D721Med (cell line): ENCODE results near the gene PIK3C2B.
A peak's percentile ranks its signal among the peaks of the same experiment; 100 is the strongest.

Experiments used
- DNase-seq: peaks from one replicate; pipeline ENCODE4 v3.0.0; 2011; ENCODE audit warnings: low spot score; ENCODE audit not compliant: insufficient read length
- FAIRE-seq: peaks from 2 replicates; lab custom pipeline; 2011; peaks lifted over from hg19 to GRCh38; lab: Jason Lieb, UNC
- TF ChIP-seq, protein P1 (sequence below): IDR thresholded peaks from 2 replicates; pipeline ENCODE4 v1.5.1; 2012; ENCODE audit warnings: mild to moderate bottlenecking, control low read depth; ENCODE audit not compliant: insufficient read depth; ENCODE audit errors: missing control alignments

PIK3C2B gene

DNA sequence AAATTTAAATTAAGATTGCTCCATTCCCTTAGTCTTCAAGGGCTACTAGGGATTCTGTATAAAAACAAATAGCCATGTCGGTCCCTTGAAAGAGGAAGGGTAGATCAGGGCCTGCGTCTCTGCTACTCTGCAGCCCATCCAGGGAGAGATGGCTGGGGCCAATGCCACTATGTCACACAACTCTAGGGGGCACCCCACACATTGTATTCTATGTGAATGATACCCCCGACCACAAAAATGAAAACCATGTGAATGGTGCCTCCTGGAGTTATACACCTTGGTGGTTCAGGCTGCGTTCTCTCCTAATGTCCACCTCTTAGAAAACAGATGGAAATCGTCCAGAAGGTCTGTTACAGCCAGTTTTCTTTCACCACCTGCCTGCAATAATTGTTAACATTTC, 18.0 kb downstream of the PIK3C2B start:
- FAIRE-seq: no peak
- TF ChIP-seq, protein P1, sequence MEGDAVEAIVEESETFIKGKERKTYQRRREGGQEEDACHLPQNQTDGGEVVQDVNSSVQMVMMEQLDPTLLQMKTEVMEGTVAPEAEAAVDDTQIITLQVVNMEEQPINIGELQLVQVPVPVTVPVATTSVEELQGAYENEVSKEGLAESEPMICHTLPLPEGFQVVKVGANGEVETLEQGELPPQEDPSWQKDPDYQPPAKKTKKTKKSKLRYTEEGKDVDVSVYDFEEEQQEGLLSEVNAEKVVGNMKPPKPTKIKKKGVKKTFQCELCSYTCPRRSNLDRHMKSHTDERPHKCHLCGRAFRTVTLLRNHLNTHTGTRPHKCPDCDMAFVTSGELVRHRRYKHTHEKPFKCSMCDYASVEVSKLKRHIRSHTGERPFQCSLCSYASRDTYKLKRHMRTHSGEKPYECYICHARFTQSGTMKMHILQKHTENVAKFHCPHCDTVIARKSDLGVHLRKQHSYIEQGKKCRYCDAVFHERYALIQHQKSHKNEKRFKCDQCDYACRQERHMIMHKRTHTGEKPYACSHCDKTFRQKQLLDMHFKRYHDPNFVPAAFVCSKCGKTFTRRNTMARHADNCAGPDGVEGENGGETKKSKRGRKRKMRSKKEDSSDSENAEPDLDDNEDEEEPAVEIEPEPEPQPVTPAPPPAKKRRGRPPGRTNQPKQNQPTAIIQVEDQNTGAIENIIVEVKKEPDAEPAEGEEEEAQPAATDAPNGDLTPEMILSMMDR: peak; percentile 26
- DNase-seq: no peak

DNA sequence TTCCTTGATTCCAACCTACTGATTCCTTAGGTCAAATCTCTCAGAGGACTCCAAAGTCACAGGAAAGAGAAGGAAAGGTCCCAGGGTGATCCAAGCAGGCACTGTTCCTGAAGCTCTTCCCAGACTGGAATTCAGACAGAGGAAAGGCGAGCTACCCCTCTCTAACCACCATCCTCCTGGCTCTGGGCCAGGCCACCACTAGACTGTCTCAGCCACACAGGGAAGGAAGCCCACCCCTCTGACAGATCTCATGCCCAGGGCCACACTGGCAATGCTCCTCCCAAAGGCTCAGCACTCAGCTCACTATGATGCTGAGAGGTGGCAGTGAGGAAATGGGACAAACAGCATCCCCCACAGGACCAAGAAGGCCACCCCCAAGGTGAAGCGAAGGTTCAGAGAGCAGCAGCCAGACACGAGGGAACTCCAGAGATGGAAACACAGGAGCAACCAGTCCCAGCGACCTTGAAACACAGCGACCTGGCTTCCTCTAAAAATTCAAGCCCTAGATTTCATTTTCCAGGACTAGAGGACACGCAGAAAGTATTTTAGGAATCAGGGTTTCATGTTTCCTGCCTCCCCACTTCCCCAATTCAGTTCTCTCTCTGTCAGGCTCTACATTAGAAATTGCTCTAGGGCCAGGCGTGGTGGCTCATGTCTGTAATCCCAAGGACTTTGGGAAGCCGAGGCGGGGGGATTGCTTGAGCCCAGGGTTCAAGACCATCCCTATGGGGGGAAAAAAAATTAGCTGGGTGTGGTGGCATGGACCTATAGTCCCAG, 18.8 kb downstream of the PIK3C2B start:
- FAIRE-seq (no peak), DNase-seq (no peak)
- TF ChIP-seq, protein P1: no peak

DNA sequence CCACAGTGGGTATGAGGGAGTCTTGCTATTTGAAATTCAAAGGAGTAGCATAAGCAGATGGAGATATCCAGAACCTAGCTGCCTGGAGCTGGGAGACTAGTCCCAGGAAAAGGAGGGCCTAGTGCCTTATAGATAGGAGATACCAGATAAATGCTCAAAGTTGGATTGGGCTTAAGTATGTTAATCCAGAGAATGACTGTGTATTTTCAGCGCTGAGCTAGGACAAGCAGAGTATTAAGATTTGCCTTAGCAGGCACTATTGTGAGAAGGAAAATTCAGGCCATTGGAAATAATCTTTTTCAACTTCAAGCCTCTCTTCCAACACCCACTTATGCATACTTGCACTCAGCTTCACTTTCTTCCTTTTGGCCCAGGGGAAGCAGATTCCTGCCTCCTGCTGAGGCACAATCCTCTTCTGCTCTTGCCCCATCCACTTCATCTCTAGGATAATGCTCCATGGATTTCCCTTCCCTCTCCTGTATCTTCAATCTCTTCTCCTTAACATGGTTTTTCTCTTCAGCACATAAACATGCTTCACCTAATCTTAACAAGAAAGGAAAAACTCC, 21.1 kb downstream of the PIK3C2B start:
- FAIRE-seq: no peak
- DNase-seq: no peak
- TF ChIP-seq, protein P1: no peak

DNA sequence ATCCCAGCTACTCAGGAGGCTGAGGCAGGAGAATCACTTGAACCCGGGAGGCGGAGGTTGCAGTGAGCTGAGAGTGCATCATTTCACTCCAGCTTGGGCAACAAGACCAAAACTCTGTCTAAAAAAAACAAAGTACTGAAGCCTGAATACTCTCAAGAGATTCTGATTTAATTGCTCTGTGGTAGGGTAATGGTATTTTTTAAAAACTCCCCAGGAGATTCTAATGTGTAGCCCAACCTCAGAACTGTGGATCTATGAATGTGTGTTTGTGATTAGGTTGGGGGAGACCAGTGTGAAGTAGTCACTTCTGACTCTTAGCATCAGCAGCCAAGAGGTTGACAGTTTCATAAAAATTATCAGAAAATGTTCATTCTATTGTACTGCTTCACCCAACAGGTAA, 21.9 kb downstream of the PIK3C2B start:
- no peak for FAIRE-seq
- TF ChIP-seq, protein P1: no peak

DNA sequence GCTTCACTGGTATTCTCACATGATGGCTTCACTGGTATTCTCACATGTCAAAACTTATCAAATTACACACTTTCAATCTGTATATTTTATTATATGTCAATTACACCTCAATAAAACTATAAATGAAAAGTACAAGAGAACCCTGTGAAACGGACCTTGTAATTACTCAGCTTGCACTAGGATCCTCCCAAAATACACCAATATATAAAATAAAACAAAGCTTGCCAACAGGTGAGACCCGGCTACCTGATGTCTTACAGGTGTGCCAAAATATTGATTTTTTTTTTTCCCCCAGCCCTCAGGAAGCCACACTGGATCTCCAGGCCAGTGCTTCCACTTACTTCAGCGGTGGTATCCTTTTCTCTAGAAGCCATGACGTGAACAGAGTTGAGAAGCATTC, 22.9 kb downstream of the PIK3C2B start:
- no peak for FAIRE-seq
- no peak for DNase-seq
- TF ChIP-seq, protein P1: no peak

More for the DNA sequence above, 21.9 kb downstream of the PIK3C2B start:
- no peak for DNase-seq

DNA sequence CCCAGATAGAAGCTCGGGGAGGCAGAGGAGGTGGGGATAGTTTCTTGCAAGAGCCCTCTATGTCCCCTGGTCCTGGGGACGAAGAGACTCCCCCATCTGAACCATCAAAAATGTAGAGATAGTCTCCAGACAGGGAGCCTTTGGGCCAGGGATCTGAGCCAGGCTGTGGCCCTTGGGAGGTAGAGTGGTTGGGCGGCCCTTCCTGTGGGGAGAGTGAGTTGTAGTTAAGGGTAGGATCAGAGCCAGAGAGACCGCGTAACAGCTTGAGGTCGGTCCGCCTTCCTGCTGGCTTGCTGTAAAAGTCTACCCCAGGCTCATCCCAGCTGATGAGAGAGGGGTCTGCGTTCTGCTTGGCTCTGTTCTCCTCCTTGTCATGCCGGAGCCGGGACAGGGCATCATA, 25.3 kb downstream of the PIK3C2B start:
- DNase-seq (no peak), FAIRE-seq (no peak)
- TF ChIP-seq, protein P1: no peak

DNA sequence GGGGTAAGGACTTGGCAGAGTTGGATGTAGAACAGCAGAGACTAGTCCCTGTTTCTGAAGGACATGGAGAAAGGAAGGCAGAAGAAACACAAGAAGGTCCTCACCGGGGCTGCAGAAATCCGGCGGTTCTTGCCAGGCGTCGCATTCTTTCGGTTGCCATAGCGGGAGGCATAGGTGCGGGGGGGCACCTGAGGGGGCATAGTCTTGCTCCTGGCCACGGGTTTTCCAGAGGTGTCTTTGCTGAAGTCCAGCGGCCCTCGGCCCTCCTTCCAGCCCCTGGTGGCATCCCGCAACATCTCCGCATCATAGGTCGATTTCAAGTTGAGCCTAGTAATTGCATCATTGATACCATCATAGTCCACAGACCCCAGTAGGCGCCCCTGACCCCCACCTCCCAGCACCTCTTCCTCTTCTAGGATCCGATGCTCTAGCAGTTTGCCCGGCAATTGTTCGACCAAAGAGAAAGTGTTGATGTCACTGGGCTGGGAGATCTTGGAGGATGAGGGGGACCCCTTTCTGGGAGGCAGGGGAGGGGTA, 25.8 kb downstream of the PIK3C2B start:
- FAIRE-seq: no peak
- TF ChIP-seq, protein P1: no peak
- no peak for DNase-seq
